Liver (tissue), 3 donors: ENCODE data around the gene AGPAT3.

Source experiments
- CTCF ChIP-seq: fragments of 150-350 bp; IDR thresholded peaks from 2 replicates; pipeline ENCODE4 v1.5.1; 2017; ENCODE audit warnings: improper control_type of control experiment, low read depth, low read length; ENCODE audit not compliant: missing input control
- JUND ChIP-seq, 2 donors: IDR thresholded peaks; 2 replicates each; pipeline ENCODE4 v1.6.1; 2016; ENCODE audit warnings: antibody characterized with exemption in 2 of 2
- RAD21 ChIP-seq, 2 donors: IDR thresholded peaks; 2 replicates each; pipeline ENCODE4 v1.6.1; 2016; ENCODE audit warnings: antibody characterized with exemption in 2 of 2, mild to moderate bottlenecking in 2 of 2
- REST ChIP-seq: IDR thresholded peaks from 2 replicates; pipeline ENCODE4 v1.6.1; 2016; ENCODE audit warnings: antibody characterized with exemption, mild to moderate bottlenecking
- TAF1 ChIP-seq: conservative IDR thresholded peaks from 2 replicates; pipeline ENCODE4 v1.6.1; 2016; ENCODE audit warnings: antibody characterized with exemption, mild to moderate bottlenecking
- YY1 ChIP-seq: IDR thresholded peaks from 2 replicates; pipeline ENCODE4 v1.6.1; 2016; ENCODE audit warnings: antibody characterized with exemption, mild to moderate bottlenecking
- TF ChIP-seq, protein P1 (sequence below): IDR thresholded peaks from 2 replicates; pipeline ENCODE4 v1.6.1; 2016; ENCODE audit warnings: antibody characterized with exemption
- donor health status: healthy.
- donor health status: healthy.

GRCh38 chr21:43848771-43849170, 16.3 kb upstream of the AGPAT3 start:
- TF ChIP-seq CTCF (no peak), YY1 (no peak), JUND (IDR thresholded peaks at IDR 0.05) (no peak), TAF1 (no peak), RAD21 (IDR thresholded peaks at IDR 0.05) (no peak), REST (no peak)
- TF ChIP-seq, protein P1, sequence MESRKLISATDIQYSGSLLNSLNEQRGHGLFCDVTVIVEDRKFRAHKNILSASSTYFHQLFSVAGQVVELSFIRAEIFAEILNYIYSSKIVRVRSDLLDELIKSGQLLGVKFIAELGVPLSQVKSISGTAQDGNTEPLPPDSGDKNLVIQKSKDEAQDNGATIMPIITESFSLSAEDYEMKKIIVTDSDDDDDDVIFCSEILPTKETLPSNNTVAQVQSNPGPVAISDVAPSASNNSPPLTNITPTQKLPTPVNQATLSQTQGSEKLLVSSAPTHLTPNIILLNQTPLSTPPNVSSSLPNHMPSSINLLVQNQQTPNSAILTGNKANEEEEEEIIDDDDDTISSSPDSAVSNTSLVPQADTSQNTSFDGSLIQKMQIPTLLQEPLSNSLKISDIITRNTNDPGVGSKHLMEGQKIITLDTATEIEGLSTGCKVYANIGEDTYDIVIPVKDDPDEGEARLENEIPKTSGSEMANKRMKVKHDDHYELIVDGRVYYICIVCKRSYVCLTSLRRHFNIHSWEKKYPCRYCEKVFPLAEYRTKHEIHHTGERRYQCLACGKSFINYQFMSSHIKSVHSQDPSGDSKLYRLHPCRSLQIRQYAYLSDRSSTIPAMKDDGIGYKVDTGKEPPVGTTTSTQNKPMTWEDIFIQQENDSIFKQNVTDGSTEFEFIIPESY, result no peak
